Left lung (tissue), 10 donors: ENCODE data around the gene ZNF683. TPM values are rescaled to one million over a fixed set of nuclear protein-coding genes. Genes with fewer than 3 reads are reported as not detected.
"Not testable (repeated sequence)": the region's sequence is repeated elsewhere in the genome, so short reads cannot be mapped to it uniquely, and the experiment has no call there.

Source experiments
- ATAC-seq: fragments of 200-7000 bp; cut with Tn5 transposase; one replicate; pipeline ENCODE4 v1.9.1; 2020; ENCODE audit warnings: moderate library complexity
- DNase-seq, 4 donors: peaks; one replicate each; pipeline ENCODE4 v3.0.0-alpha.2; 2013 to 2020
- H3K27ac ChIP-seq, 2 donors: fragments of 200-600 bp; sonication (generic) in 1 of 2; one replicate each; pipeline versions ENCODE4 v1.5.0 to v1.8.0; 2020 to 2021
- H3K27me3 ChIP-seq, 2 donors: fragments of 200-600 bp; sonication (generic) in 1 of 2; one replicate each; pipeline versions ENCODE4 v1.5.0 to v1.8.0; 2020 to 2021
- H3K36me3 ChIP-seq, 2 donors: fragments of 200-600 bp; sonication (generic) in 1 of 2; one replicate each; pipeline versions ENCODE4 v1.5.0 to v1.8.0; 2020 to 2021
- H3K4me1 ChIP-seq, 2 donors: fragments of 200-600 bp; one replicate each; pipeline ENCODE4 v1.8.0; 2021
- H3K4me3 ChIP-seq, 2 donors: fragments of 200-600 bp; sonication (generic) in 1 of 2; one replicate each; pipeline versions ENCODE4 v1.5.0 to v1.8.0; 2020 to 2021; ENCODE audit warnings: mild to moderate bottlenecking in 1 of 2
- H3K9me3 ChIP-seq, 2 donors: fragments of 200-600 bp; sonication (generic) in 1 of 2; one replicate each; pipeline versions ENCODE4 v1.5.0 to v1.8.0; 2020 to 2021
- CTCF ChIP-seq, 2 donors: fragments of 200-600 bp; sonication (generic) in 1 of 2; IDR thresholded peaks; one replicate each; pipeline versions ENCODE4 v1.5.0 to v1.8.0; 2021; ENCODE audit warnings: antibody characterized with exemption in 2 of 2
- intact Hi-C, 2 donors: fragments of 100-400 bp; cut with DNase I; formaldehyde crosslinking; loops; one replicate each; pipeline versions ENCODE4 v1.11.2 to v1.14.2; 2022
- polyA plus RNA-seq, 6 donors: library from polyadenylated mRNA; unstranded; fragments of 120-200 nt; gene quantifications; one replicate each; pipeline ENCODE4 v1.2.1, GENCODE V29; 2013; ENCODE audit not compliant: insufficient read length in 6 of 6
- total RNA-seq, 2 donors: library from RNA; stranded (reverse); fragmentation: NEBNext Ultra II Directional; extraction: Animal tissue kit (Norgen Biotek cat#: 25700); gene quantifications; one replicate each; pipeline ENCODE4 v1.2.1, GENCODE V29; 2021
- donor health status: DM: no; HTN: yes; CAD: no.
- donor health status: DM: no; HTN: no; CAD: no.

The ZNF683 gene
- total and polyA plus RNA-seq, 8 donors = 0.09 to 0.86 (median 0.21) TPM; not detected in 1

DNA sequence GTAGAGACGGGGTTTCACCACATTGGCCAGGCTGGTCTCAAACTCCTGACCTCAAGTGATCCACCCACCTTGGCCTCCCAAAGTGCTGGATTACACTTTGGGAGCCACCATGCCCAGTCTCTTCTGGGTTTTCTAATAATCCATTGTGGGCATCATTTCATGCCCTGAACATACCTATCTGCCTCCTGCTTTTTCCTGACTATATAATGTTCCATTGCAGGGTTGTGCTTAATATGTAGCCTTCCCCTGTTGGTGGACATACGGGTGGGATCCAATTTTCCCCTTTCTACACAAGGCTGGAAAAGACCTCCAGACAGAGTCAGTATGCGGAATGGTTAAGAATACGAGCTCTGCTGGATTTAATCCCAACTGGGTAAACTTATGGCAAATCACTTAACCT is 3.5 kb upstream of the ZNF683 start:
- Histone ChIP-seq H3K27me3 (peaks cover 0 to 5% of the 10 kb centered on the region in 2 donors), H3K27ac (no peak overlapping the region), H3K9me3 (no peaks in the 10 kb centered on the region), H3K36me3 (no peaks in the 10 kb centered on the region), H3K4me3 (no peak overlapping the region), H3K4me1 (peaks cover 0 to 18% of the 10 kb centered on the region in 2 donors)
- no peak for ATAC-seq
- no peak for DNase-seq
- TF ChIP-seq CTCF (IDR thresholded peaks at IDR 0.05) = no peak
- intact Hi-C loops = no loop called here

DNA sequence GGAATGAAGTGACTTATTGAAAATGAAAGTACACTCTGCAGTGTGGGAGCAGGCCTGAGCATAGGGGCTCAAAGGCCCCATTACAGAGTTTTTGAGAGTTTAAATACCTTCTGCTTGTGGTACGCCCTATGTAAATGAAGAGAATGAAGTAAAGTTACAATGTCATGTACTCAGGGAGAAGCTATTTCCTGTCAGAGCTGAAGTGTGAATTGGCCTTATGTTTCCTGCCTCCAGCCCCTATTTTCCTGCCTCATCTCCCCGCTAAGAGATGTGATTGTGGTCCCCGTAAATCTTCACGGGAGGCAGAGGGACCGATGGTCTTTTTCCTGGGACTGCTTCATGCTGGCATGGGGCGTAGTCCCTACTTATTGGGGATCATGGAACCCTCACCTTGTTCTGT is 2.5 kb upstream of the ZNF683 start:
- no peaks in the 10 kb centered on the region for H3K9me3 ChIP-seq
- H3K27me3 ChIP-seq = no peaks in the 10 kb centered on the region
- TF ChIP-seq CTCF (IDR thresholded peaks at IDR 0.05) = no peak
- H3K4me3 ChIP-seq = no peak overlapping the region
- no peak for DNase-seq
- ATAC-seq = no peak
- no peak overlapping the region for H3K27ac ChIP-seq
- no peaks in the 10 kb centered on the region for H3K36me3 ChIP-seq
- intact Hi-C loops = no loop called here
- peaks cover 0 to 18% of the 10 kb centered on the region in 2 donors for H3K4me1 ChIP-seq

- DNase-seq, H3K27me3 ChIP-seq, H3K4me3 ChIP-seq, ATAC-seq, H3K9me3 ChIP-seq, intact Hi-C loops, H3K27ac ChIP-seq, H3K36me3 ChIP-seq: not testable (repeated sequence)
- H3K4me1 ChIP-seq = peaks cover 0 to 18% of the 10 kb centered on the region in 2 donors
Observed at GRCh38 chr1:26374361-26374760, 1.8 kb upstream of the ZNF683 start.

- no peaks in the 10 kb centered on the region for H3K36me3 ChIP-seq
- no peak overlapping the region for H3K27ac ChIP-seq
- H3K27me3 ChIP-seq = no peaks in the 10 kb centered on the region
- no peaks in the 10 kb centered on the region for H3K9me3 ChIP-seq
- ATAC-seq = no peak
- no peak for DNase-seq
- H3K4me3 ChIP-seq = no peak overlapping the region
- H3K4me1 ChIP-seq = peaks cover 0 to 16% of the 10 kb centered on the region in 2 donors
- intact Hi-C loops = no loop called here
- TF ChIP-seq CTCF (IDR thresholded peaks at IDR 0.05) = no peak
Observed at GRCh38 chr1:26373789-26374188, 1.2 kb upstream of the ZNF683 start.

DNA sequence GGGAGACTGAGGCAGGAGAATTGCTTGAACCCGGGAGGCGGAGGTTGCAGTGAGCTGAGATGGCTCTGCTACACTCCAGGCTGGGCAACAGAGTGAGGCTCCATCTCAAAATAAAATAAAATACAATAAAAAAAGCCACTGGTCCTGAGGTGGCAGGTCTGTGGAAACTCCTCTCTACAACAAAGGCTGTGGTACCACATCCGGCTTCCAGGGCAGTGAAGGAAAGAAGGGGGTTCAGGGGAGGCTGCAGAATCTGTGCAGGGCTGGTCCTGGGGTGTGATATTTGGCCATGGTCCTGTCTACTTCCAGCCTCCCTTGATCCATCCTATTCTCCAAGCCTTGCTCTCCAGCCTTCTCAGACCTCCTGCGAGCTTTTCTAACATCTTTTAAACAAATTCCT is 731 bp upstream of the ZNF683 start:
- DNase-seq = no peak
- Histone ChIP-seq H3K27ac (no peak overlapping the region), H3K9me3 (no peaks in the 10 kb centered on the region), H3K4me1 (peaks cover 0 to 11% of the 10 kb centered on the region in 2 donors), H3K36me3 (no peaks in the 10 kb centered on the region), H3K27me3 (no peaks in the 10 kb centered on the region), H3K4me3 (no peak overlapping the region)
- no peak for TF ChIP-seq CTCF (IDR thresholded peaks at IDR 0.05)
- intact Hi-C loops = no loop called here
- no peak for ATAC-seq

DNA sequence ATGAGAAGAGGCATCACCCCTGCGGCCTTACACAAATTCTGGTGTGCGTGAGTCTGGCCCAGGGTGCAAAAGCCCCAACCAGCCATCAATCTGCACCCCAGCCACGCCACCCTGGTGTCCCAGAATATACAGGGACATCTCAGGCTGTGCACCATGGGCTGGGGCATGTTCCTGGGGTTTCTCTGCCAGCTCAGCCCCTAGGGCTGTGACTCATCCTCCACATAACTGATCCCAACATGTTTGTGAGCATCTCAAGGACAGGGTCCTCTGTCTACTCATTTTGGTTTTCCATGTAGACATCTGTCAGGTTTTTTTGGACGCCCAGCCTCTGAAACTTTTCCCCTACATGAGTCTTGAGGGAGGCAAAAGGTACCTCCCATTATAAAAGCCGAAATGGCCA is 511 bp downstream of the ZNF683 start:
- no peak for ATAC-seq
- H3K27me3 ChIP-seq = peaks cover 0 to 6% of the 10 kb centered on the region in 2 donors
- intact Hi-C loops = no loop called here
- no peaks in the 10 kb centered on the region for H3K36me3 ChIP-seq
- no peak overlapping the region for H3K4me3 ChIP-seq
- H3K9me3 ChIP-seq = no peaks in the 10 kb centered on the region
- no peak for DNase-seq
- TF ChIP-seq CTCF (IDR thresholded peaks at IDR 0.05) = no peak
- peaks cover 0 to under 1% of the 10 kb centered on the region in 2 donors for H3K4me1 ChIP-seq
- H3K27ac ChIP-seq = no peak overlapping the region
